ENCODE data around the gene TACC3.
A peak's percentile ranks its signal among the peaks of the same experiment; 100 is the strongest.

Gene TACC3

GRCh38 chr4:1706358-1706757 lies 15.0 kb upstream of the TACC3 start:
- TF ChIP-seq CTCF (IDR thresholded peaks at IDR 0.05; ENCODE audit: extremely low read depth, missing control alignments): no peak
- no peak for DNase-seq (ENCODE audit: low spot score)

GRCh38 chr4:1708581-1708980 lies 12.7 kb upstream of the TACC3 start:
- no peak for DNase-seq (ENCODE audit: low spot score)
- no peak for TF ChIP-seq CTCF (IDR thresholded peaks at IDR 0.05; ENCODE audit: extremely low read depth, missing control alignments)

- TF ChIP-seq CTCF (IDR thresholded peaks at IDR 0.05; ENCODE audit: extremely low read depth, missing control alignments): no peak
- DNase-seq (ENCODE audit: low spot score): no peak
These were observed 10.2 kb upstream of the TACC3 start for GRCh38 chr4:1711055-1711570.

GRCh38 chr4:1711571-1712215 lies 9.6 kb upstream of the TACC3 start:
- peak; percentile 57 for DNase-seq (ENCODE audit: low spot score)
- no peak for TF ChIP-seq CTCF (IDR thresholded peaks at IDR 0.05; ENCODE audit: extremely low read depth, missing control alignments)

- no peak for TF ChIP-seq CTCF (IDR thresholded peaks at IDR 0.05; ENCODE audit: extremely low read depth, missing control alignments)
- DNase-seq (ENCODE audit: low spot score): peak; percentile 98
These were observed 8.9 kb upstream of the TACC3 start, which contains the start of gene SLBP for GRCh38 chr4:1712216-1713002. Gene SLBP (minus strand): TSS chr4:1712319. CDS start chr4:1712188, 131 bp downstream.

GRCh38 chr4:1713003-1713851 lies 8.1 kb upstream of the TACC3 start:
- no peak for DNase-seq (ENCODE audit: low spot score)

More at GRCh38 chr4:1713003-1713851, 8.1 kb upstream of the TACC3 start:
- no peak for TF ChIP-seq CTCF (IDR thresholded peaks at IDR 0.05; ENCODE audit: extremely low read depth, missing control alignments)
